Hepatic stellate cell (primary cell): ENCODE results near the gene FUT2.

ENCODE experiments used
- DNase-seq: peaks from one replicate; pipeline ENCODE4 v3.0.0; 2011; ENCODE audit warnings: low spot score

Gene FUT2

GRCh38 chr19:48726556-48726955 lies 30.8 kb downstream of the FUT2 start:
- no peak for DNase-seq

- DNase-seq = no peak
Observed at GRCh38 chr19:48728911-48729664, 33.3 kb downstream of the FUT2 start.

- no peak for DNase-seq
Observed at GRCh38 chr19:48731452-48731851, 35.7 kb downstream of the FUT2 start.

DNA sequence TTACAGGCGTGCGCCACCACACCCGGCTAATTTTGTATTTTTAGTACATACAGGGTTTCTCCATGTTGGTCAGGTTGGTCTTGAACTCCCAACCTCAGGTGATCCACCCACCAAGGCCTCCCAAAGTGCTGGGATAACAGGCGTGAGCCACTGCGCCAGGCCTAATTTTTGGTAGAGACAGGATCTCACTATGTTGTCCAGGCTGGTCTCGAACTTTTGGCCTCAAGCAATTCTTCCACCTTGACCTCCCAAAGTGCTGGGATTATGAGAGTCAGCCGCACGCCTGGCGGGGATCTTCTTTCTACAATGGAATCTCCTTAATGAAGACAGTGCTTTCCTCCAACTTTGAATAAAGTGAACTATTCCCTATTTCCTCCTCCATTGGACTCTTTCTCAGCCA lies 38.9 kb downstream of the FUT2 start:
- DNase-seq = no peak

DNA sequence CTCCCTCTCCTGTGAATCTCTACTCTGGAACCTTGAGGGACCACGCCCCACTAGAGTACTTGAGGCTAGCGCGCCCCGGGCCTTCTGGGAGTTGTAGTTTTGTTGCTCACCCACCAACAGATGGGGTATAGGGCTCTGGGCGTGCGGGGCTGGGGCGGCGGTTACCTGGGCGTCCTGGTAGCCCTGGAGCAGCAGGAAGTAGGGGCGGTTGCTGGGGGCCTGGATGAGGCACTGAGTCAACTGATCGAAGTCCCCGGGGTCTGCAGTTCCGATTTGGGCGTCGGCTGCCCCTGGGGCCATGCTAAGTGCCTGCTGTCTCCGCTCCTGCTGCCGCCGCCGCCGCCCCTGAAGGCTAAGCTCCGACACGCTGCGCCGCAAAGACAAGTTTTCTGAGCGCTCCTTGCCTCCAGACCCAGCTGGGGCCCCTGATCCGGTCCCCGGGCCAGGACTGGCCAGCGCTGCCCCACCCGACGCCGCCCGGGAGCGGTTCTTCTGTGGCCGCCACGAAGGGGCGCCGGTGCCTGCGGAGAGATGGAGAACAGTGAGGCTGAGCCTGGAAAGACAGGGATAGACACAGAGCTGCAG lies 39.4 kb downstream of the FUT2 start:
- DNase-seq = no peak

GRCh38 chr19:48737360-48737998 lies 41.7 kb downstream of the FUT2 start:
- DNase-seq = no peak

- DNase-seq = peak; percentile 86
Observed at GRCh38 chr19:48738557-48739403, 43.0 kb downstream of the FUT2 start.

DNA sequence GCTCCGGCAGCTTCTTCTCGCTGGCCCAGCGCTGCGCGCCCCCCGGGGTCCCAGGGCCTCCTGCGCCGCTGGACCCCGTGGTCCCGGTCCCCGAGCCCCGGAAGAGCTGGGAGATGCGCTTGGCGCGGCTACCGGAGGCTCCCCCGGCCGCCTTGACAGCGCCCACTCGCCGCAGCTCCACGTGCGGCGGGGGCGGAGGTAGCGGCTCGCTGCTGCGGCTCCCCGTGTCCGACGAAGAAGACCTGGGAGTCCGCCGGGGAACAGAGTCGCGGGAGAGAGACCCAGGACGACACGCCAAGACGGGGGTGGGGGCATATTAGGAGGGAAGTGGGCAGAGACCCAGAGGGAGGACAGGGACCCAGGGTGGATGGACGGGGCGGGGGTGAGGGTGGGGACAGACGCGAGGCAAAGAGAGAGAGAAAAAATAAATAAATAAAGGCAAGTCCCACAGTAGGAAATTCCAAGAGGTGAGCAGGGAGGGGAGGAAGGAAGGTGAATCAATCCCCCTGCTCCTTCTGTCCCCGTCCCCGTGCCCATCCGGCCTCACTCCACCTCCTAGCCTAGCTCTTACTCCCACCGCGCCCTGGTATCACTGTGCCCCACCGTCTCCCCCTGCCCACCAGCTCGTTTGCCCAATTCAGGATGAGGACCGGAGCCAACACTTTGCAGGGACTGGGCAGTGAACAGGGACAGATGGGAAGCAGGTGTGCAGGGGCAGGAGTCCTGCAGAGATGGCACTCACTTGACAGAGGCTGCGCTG lies 43.8 kb downstream of the FUT2 start:
- no peak for DNase-seq

DNA sequence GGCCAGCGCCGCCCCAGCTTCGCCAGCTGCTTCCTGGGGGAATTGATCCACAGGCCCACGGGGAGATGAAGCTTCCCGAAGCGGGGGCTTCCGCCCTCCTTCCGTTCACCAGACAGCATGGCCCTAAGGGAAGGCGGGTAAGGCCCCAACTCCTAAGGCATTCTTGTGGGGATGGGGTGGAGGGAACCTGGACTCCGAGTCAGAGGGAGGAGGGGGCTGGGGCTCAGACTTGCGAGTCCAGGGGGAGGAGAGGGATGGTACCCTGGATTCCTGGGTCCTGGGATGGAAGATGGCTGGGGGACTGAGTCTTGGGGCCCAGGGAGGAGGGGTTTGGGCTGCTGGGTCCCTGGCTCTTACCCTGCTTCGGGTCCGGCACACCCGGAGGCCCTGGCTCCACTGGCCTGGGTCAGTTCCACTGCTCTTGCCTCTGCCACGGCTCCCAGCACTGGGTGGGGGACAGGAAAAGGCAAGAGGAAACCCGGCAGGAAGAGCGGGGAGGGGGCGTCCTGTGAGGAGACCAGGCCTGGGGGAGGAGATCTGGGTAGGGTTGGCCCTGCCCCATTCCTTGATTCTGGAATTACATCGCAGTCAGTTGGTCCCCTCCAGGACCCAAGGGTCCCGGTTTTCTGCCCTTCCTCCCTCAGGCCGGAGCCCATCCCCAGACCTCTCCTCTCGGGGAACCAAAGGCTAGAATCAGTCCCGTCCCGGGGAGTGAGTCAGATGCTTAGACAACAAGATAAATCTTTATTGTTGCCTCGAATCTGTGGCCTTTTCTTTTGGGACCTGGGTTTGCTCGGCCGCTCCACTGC lies 44.6 kb downstream of the FUT2 start, which contains the start of gene RASIP1:
Gene RASIP1, minus strand, starts transcription at position 447 of the 809 bp plus-strand sequence. Its CDS starts 328 bp downstream, at position 119.
- no peak for DNase-seq

- no peak for DNase-seq
Observed at GRCh38 chr19:48741129-48741999, 45.6 kb downstream of the FUT2 start.

DNA sequence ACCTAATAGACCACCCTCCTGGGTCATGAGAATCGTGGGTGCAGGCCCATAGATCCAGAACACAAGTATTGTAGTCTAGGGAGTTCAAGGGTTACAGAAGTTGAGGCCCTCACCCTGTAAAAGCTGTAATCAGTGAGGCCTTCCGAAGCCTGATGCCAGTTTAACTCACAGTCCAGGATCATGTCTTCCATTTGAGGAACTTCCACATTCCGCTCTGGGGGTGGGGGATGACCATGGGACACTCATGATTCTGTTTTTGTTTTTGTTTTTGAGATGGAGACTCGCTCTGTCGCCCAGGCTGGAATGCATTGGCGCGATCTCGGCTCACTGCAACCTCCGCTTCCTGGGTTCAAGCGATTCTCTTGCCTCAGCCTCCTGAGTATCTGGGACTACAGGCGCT lies 46.3 kb downstream of the FUT2 start:
- no peak for DNase-seq

- peak; percentile 72 for DNase-seq
Observed at GRCh38 chr19:48745208-48745995, 49.6 kb downstream of the FUT2 start.

DNA sequence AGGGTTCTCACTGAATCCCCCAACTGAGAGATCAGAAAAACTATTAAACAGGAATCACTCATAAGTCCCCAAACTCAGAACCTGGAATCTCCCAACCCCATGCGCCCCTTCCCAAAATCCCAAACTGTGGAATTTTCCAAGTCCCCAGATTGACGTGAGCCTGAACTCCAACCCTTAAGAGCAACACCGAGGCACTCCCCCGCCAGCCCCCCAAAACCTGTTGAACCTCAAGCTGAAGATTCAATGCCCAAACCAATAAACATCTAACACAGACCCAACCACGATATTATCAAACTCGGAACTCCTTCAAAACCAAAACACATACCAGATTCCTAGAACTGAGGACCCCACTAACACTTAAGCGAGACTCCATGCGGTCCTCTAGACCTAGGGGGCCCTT lies 50.3 kb downstream of the FUT2 start:
- DNase-seq = no peak

- DNase-seq = peak; percentile 95
Observed at GRCh38 chr19:48746738-48747575, 51.2 kb downstream of the FUT2 start, which contains the start of gene IZUMO1. Gene IZUMO1 (minus strand): TSS chr19:48746909. CDS start chr19:48745859, 1,050 bp downstream.

- no peak for DNase-seq
Observed at GRCh38 chr19:48749571-48750198, 53.9 kb downstream of the FUT2 start.

DNA sequence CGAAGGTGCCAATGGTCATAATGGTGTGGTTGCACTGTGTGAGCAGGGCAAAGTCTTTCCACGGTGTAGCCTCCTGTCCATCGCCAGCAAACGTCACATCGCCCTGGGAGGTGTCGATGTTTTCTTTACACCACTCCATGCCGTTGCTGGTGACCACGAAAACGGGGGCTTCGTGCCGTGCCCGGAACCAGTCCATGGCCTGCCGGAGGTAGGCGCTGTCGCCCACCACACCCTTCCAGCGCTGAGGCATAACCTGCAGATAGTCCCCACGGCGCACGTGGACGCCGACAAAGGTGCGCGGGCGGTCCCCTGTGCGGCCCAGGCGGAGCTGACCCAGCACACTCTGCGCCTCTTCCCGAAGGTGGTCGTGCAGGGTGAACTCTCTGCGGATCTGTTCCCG lies 54.6 kb downstream of the FUT2 start:
- DNase-seq = no peak

DNA sequence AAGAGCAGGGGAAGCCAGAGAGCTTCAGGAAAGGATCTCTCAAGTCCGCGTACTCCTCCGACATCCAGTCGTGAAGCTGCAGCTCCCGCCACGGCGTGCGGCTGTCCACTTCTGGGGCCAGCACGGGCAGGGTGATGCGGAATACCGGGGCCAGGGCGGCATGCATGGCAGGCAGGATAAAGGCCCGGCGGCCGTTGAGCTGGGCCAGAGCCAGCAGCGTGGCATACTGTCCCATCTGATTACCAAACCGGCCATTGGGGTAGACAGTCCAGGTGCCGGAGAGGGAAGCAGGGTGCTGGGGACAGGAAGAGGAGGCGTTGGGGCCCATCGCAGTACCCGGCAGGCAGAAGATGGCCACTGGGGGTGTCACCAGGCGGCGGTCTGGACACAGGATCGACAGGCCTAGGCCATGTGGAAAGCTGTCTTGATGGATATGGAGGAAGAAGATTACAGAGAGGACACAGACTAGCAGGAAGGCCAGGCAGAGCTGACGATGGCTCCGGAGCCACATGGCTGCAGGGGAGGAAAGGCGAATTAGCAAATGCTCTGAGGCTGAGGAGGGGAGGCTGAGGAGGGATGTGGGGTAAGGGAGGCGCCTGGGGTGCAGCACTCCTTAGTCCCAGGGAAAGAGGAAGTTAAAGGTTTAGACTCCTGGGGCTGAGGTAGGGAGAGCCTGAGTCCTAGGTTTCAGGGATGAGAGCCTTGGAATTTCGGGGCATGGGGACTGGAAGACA lies 55.2 kb downstream of the FUT2 start:
- no peak for DNase-seq
